T-helper 2 cell treated with Interferon-gamma antibody and Interleukin-4, amounts not matched to agents 5 μg/mL and 100 μg/mL, for 36 hours (primary cell): ENCODE data around the gene AP5Z1.
A peak's percentile ranks its signal among the peaks of the same experiment; 100 is the strongest.

Experiments used
- DNase-seq: peaks from one replicate; pipeline ENCODE4 v3.0.0; 2021; ENCODE audit warnings: low spot score
- H3K27ac Mint-ChIP-seq: one replicate; pipeline ENCODE4 v1.8.0; 2021; ENCODE audit warnings: mild to moderate bottlenecking, mixed read lengths
- H3K27me3 Mint-ChIP-seq: one replicate; pipeline ENCODE4 v1.8.0; 2021; ENCODE audit warnings: low read depth, mixed read lengths
- H3K36me3 Mint-ChIP-seq: one replicate; pipeline ENCODE4 v1.8.0; 2021; ENCODE audit warnings: low read depth, mixed read lengths
- H3K4me1 Mint-ChIP-seq: one replicate; pipeline ENCODE4 v1.8.0; 2021; ENCODE audit warnings: low read depth, mixed read lengths
- H3K4me3 Mint-ChIP-seq: one replicate; pipeline ENCODE4 v1.8.0; 2022; ENCODE audit warnings: mild to moderate bottlenecking, moderate library complexity, mixed read lengths
- H3K9me3 Mint-ChIP-seq: one replicate; pipeline ENCODE4 v1.8.0; 2021; ENCODE audit warnings: mixed read lengths

AP5Z1 gene

DNA sequence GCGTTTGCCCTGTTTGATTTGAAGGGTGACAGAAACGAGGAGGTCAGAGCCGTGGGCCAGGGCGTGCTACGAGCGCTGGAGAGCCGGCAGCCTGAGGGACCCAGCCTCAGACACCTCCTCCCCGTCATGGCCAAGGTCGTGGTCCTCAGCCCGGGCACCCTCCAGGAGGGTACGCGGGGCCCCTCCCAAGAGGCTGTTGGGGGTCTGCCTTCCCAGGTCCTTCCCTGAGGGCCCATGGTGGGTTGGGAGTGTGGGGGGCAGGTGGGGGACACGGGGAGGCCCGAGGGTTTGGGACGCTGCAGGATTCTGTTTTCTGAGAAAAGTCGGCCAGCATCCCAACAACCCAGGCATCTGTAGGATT, 7.8 kb downstream of the AP5Z1 start:
- no peaks in the 10 kb centered on the region for H3K27me3 Mint-ChIP-seq
- H3K9me3 Mint-ChIP-seq, result no peaks in the 10 kb centered on the region
- DNase-seq, result no peak
- no peak overlapping the region for H3K27ac Mint-ChIP-seq
- H3K4me1 Mint-ChIP-seq, result peaks cover 2% of the 10 kb centered on the region
- no peak overlapping the region for H3K4me3 Mint-ChIP-seq
- peaks cover 16% of the 10 kb centered on the region for H3K36me3 Mint-ChIP-seq

GRCh38 chr7:4783762-4784351, 8.4 kb downstream of the AP5Z1 start:
- Mint-ChIP-seq H3K4me3 (no peak overlapping the region), H3K4me1 (no peaks in the 10 kb centered on the region), H3K36me3 (peaks cover 15% of the 10 kb centered on the region), H3K27me3 (no peaks in the 10 kb centered on the region), H3K9me3 (no peaks in the 10 kb centered on the region), H3K27ac (no peak overlapping the region)
- DNase-seq, result no peak

GRCh38 chr7:4784799-4785198, 9.4 kb downstream of the AP5Z1 start:
- H3K27ac Mint-ChIP-seq, result no peak overlapping the region
- H3K9me3 Mint-ChIP-seq, result no peaks in the 10 kb centered on the region
- peaks cover 18% of the 10 kb centered on the region for H3K36me3 Mint-ChIP-seq
- DNase-seq, result no peak
- no peaks in the 10 kb centered on the region for H3K27me3 Mint-ChIP-seq
- no peaks in the 10 kb centered on the region for H3K4me1 Mint-ChIP-seq
- H3K4me3 Mint-ChIP-seq, result no peak overlapping the region

- Mint-ChIP-seq H3K27me3 (no peaks in the 10 kb centered on the region), H3K9me3 (no peaks in the 10 kb centered on the region), H3K36me3 (peaks cover 20% of the 10 kb centered on the region), H3K4me3 (no peak overlapping the region), H3K4me1 (no peaks in the 10 kb centered on the region), H3K27ac (no peak overlapping the region)
- no peak for DNase-seq
Measured at GRCh38 chr7:4785371-4785770, 9.9 kb downstream of the AP5Z1 start.

- no peaks in the 10 kb centered on the region for H3K4me1 Mint-ChIP-seq
- H3K4me3 Mint-ChIP-seq, result no peak overlapping the region
- H3K27me3 Mint-ChIP-seq, result no peaks in the 10 kb centered on the region
- DNase-seq, result no peak
- H3K9me3 Mint-ChIP-seq, result no peaks in the 10 kb centered on the region
- H3K36me3 Mint-ChIP-seq, result peaks cover 18% of the 10 kb centered on the region
- H3K27ac Mint-ChIP-seq, result no peak overlapping the region
Measured at GRCh38 chr7:4786015-4786414, 10.6 kb downstream of the AP5Z1 start.

- no peak for DNase-seq
- Mint-ChIP-seq H3K4me3 (no peak overlapping the region), H3K9me3 (no peaks in the 10 kb centered on the region), H3K4me1 (no peaks in the 10 kb centered on the region), H3K27ac (no peak overlapping the region), H3K36me3 (peaks cover 15% of the 10 kb centered on the region), H3K27me3 (no peaks in the 10 kb centered on the region)
Measured at GRCh38 chr7:4787541-4787940, 12.1 kb downstream of the AP5Z1 start.

DNA sequence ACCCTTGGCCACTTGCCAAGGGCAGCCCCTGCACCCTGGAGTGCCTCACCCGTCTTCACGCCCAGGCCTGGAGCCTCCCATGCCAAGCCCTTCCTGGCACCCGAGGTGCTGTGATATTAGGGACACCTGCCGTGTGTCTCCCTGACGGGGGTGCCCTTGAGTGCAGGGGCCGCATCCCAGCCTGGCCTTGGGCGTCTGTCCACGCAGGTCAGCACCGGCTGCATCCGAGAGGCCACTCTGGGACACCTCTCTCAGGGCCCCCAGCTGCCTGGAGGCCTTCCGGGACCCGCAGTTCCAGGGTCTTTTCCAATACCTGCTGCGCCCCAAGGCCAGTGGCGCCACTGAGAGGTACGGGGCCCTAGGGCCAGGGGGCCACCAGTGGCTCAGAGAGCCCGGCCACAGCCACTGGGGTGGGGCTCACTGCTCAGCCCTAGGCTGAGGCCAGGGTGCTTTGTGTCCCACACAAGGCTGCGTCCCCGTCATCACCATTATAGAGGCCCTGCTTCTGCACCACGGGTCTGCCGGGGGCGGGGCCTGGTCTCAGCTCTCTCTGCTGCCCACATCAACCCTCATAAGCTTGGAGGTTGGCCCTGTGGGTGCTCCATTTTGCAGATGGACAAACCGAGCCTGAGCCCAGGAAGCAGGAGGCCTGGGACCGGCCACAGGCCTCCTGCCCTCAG, 12.7 kb downstream of the AP5Z1 start:
- Mint-ChIP-seq H3K36me3 (peaks cover 15% of the 10 kb centered on the region), H3K27me3 (no peaks in the 10 kb centered on the region), H3K4me1 (no peaks in the 10 kb centered on the region), H3K4me3 (no peak overlapping the region), H3K9me3 (no peaks in the 10 kb centered on the region), H3K27ac (no peak overlapping the region)
- DNase-seq, result no peak

DNA sequence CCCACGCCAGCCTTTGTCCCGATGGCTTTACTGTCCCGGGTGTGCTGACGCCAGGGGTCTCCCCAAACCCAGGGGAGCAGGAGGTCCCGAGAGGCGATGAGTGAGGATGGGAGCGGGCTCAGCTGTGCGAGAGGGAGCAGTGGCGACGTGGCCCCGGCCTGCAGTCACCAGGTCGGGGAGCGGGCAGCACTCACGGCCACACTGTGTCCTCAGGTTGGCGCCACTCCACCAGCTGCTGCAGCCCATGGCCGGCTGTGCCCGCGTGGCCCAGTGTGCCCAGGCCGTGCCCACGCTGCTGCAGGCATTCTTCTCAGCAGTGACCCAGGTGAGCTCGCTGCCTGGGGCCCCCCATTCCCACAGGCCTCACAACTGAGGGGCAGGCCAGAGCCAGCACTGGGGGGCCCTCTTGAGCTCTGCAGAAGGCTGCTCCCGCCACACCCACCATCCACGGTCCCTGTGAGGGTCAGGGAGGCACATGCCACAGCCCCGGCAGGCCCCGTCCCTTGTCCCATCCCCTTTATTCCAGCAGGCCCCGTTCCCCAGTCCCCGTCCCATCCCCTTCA, 13.3 kb downstream of the AP5Z1 start:
- peaks cover 15% of the 10 kb centered on the region for H3K36me3 Mint-ChIP-seq
- no peak for DNase-seq
- no peak overlapping the region for H3K27ac Mint-ChIP-seq
- H3K4me1 Mint-ChIP-seq, result no peaks in the 10 kb centered on the region
- no peak overlapping the region for H3K4me3 Mint-ChIP-seq
- H3K9me3 Mint-ChIP-seq, result no peaks in the 10 kb centered on the region
- no peaks in the 10 kb centered on the region for H3K27me3 Mint-ChIP-seq

DNA sequence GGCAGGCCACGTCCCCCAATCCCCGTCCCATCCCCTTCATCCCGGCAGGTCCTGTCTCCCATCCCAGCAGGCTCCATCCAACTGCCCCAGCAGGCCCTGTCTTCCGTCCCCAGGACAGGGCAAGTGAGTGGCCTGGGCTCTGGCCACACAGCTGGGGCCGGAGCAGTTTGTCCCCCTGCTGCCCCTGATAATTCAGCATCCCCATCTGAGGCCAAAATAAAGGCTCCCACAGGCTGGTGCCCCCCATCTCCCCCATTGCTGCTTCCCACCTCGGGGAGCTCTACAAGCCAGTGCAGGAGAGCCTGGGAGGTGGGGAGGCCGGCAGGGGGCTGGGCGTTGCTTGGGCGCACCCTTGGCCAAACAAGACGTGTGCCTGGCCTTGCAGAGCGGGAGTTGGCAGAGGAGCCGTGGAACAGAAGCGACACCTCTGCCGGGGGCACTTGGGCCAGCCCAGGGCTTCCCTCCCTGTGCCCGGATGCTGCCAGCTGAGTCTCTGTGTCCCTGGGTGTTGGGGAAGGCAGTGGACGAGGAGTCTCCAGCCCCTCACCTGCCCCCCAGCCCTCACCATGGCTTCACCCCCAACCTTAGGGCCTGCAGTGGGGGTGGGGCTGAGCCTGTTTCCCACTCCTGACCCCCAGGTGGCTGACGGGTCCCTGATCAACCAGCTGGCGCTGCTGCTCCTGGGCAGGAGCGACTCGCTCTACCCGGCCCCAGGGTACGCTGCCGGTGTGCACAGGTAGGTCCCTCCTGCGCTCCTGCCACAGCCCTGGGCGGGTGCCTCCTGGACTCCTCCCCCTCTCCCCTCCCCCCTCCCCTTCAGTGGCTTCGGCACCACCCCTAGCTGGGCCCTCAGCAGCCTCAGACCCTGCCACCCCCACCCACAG, 14.0 kb downstream of the AP5Z1 start:
- H3K27me3 Mint-ChIP-seq, result no peaks in the 10 kb centered on the region
- H3K36me3 Mint-ChIP-seq, result peaks cover 16% of the 10 kb centered on the region
- H3K27ac Mint-ChIP-seq, result no peak overlapping the region
- no peaks in the 10 kb centered on the region for H3K9me3 Mint-ChIP-seq
- peaks cover 2% of the 10 kb centered on the region for H3K4me1 Mint-ChIP-seq
- no peak for DNase-seq
- H3K4me3 Mint-ChIP-seq, result no peak overlapping the region

DNA sequence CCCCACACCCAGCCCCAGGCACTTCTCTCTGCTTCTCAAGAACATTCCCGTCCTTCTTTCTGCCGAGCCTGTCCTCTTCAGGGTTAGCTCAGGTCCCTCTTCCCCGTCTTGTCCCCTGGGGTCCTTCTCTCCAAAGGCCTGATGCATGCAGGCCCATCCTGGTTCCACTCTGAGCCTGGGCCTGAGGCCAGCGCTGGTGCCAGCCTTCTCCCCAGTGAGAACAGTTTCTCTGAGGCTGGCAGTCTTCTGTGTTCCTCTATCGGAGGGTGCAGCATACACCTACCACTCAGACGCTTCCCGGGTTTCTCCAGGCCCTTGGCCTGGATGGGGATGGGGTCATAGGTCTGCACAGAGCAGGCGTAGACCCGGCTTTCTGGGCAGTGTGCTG, 14.6 kb downstream of the AP5Z1 start:
- H3K27ac Mint-ChIP-seq, result no peak overlapping the region
- peaks cover 18% of the 10 kb centered on the region for H3K36me3 Mint-ChIP-seq
- peaks cover 2% of the 10 kb centered on the region for H3K4me1 Mint-ChIP-seq
- no peaks in the 10 kb centered on the region for H3K9me3 Mint-ChIP-seq
- H3K4me3 Mint-ChIP-seq, result no peak overlapping the region
- H3K27me3 Mint-ChIP-seq, result no peaks in the 10 kb centered on the region
- no peak for DNase-seq

DNA sequence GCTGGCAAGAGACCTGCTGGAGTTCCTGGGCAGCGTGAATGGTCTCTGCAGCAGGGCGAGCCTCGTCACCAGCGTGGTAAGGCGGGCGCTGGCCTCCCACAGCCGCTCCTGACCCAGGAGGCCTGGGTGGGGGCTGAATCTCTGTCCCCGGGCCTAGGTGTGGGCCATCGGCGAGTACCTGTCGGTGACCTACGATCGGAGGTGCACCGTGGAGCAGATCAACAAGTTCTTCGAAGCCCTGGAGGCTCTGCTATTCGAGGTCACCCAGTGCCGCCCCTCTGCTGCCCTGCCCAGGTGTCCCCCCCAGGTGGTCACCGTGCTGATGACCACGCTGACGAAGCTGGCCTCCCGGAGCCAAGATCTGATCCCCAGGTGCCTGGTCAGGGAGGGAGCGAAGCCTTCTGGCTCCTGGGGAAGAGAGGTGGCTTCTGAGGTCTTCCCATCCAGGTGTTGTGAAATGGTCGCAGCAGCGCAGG, 15.1 kb downstream of the AP5Z1 start:
- Mint-ChIP-seq H3K9me3 (no peaks in the 10 kb centered on the region), H3K4me1 (peaks cover 2% of the 10 kb centered on the region), H3K4me3 (no peak overlapping the region), H3K27ac (no peak overlapping the region), H3K36me3 (peaks cover 18% of the 10 kb centered on the region), H3K27me3 (no peaks in the 10 kb centered on the region)
- no peak for DNase-seq

- no peaks in the 10 kb centered on the region for H3K9me3 Mint-ChIP-seq
- H3K4me3 Mint-ChIP-seq, result no peak overlapping the region
- H3K27ac Mint-ChIP-seq, result no peak overlapping the region
- H3K36me3 Mint-ChIP-seq, result peaks cover 16% of the 10 kb centered on the region
- DNase-seq, result no peak
- no peaks in the 10 kb centered on the region for H3K27me3 Mint-ChIP-seq
- peaks cover 2% of the 10 kb centered on the region for H3K4me1 Mint-ChIP-seq
Measured at GRCh38 chr7:4791101-4791737, 15.8 kb downstream of the AP5Z1 start.

GRCh38 chr7:4791738-4792536, 16.5 kb downstream of the AP5Z1 start:
- H3K4me3 Mint-ChIP-seq, result no peak overlapping the region
- H3K27me3 Mint-ChIP-seq, result no peaks in the 10 kb centered on the region
- no peak overlapping the region for H3K27ac Mint-ChIP-seq
- DNase-seq, result peak; percentile 69
- peaks cover 2% of the 10 kb centered on the region for H3K4me1 Mint-ChIP-seq
- H3K36me3 Mint-ChIP-seq, result peaks cover 16% of the 10 kb centered on the region
- H3K9me3 Mint-ChIP-seq, result no peaks in the 10 kb centered on the region
